GM12878 (cell line): ENCODE data around the gene ZMYND15. TPM values are rescaled to one million over a fixed set of nuclear protein-coding genes. Genes with fewer than 3 reads are reported as not detected.

ENCODE experiments used
- ATAC-seq: fragments of 200-7000 bp; cut with Tn5 transposase; 3 replicates; pipeline ENCODE4 v1.9.1; 2020; ENCODE audit warnings: mild to moderate bottlenecking, moderate library complexity
- BruUV-seq: library from RNA; stranded (reverse); fragments of 400-500 nt; replicated peaks from 2 replicates; lab custom pipeline; 2021; lab: Mats Ljungman, UMichigan
- CTCF ChIA-PET: fragments of 300-600 bp; sonication (Branson Sonifier 250); formaldehyde crosslinking; extraction: SDS; loops from one replicate; lab custom pipeline; 2021; ENCODE audit warnings: inconsistent platforms; lab: Yijun Ruan, JAX
- POLR2A ChIA-PET: fragments of 350-600 bp; formaldehyde crosslinking; extraction: SDS; loops from one replicate; lab custom pipeline; 2021; ENCODE audit warnings: inconsistent platforms; lab: Charles Lee
- RAD21 ChIA-PET: fragments of 300-600 bp; sonication (Branson Sonifier 250); formaldehyde crosslinking; loops from one replicate; lab custom pipeline; 2023; ENCODE audit warnings: antibody characterized with exemption; ENCODE audit not compliant: unreplicated experiment; lab: Charles Lee
- SMC1A ChIA-PET: fragments of 300-600 bp; sonication (Branson Sonifier 250); formaldehyde crosslinking; loops from one replicate; lab custom pipeline; 2023; ENCODE audit not compliant: unreplicated experiment, uncharacterized antibody; lab: Charles Lee
- DNase-seq: peaks from one replicate; pipeline ENCODE4 v3.0.0-alpha.2; 2011; ENCODE audit warnings: low read depth, low spot score
- FAIRE-seq: peaks from 3 replicates; lab custom pipeline; 2011; peaks lifted over from hg19 to GRCh38; lab: Jason Lieb, UNC
- H2AFZ ChIP-seq: 2 replicates; pipeline ENCODE4 v1.6.0; 2011; ENCODE audit warnings: low read depth, low read length, control low read depth; ENCODE audit not compliant: control insufficient read depth
- H3K27ac ChIP-seq: 2 replicates; pipeline ENCODE4 v1.5.1; 2011; ENCODE audit warnings: control low read depth; ENCODE audit not compliant: control insufficient read depth, insufficient read depth
- H3K27me3 ChIP-seq, 2 experiments: replicated peaks in 1 of 2; 2 replicates each; pipeline versions ENCODE4 v1.6.0 to v1.6.1; 2011; ENCODE audit warnings: low read length in 1 of 2; ENCODE audit not compliant: control insufficient read depth in 2 of 2, insufficient read depth in 2 of 2
- H3K36me3 ChIP-seq, 2 experiments: 2 replicates each; pipeline ENCODE4 v1.5.1; 2011; ENCODE audit warnings: low read length in 1 of 2; ENCODE audit not compliant: control insufficient read depth in 2 of 2, insufficient read depth in 2 of 2
- H3K4me1 ChIP-seq: 2 replicates; pipeline ENCODE4 v1.6.1; 2011; ENCODE audit warnings: mild to moderate bottlenecking, low read length, moderate library complexity, mixed read lengths; ENCODE audit not compliant: control insufficient read depth, insufficient read depth
- H3K4me2 ChIP-seq: 2 replicates; pipeline ENCODE4 v1.6.0; 2011; ENCODE audit warnings: control low read depth; ENCODE audit not compliant: control insufficient read depth, insufficient read depth
- H3K4me3 ChIP-seq: fragments of 200-600 bp; sonication (generic); 2 replicates; pipeline ENCODE4 v1.5.1; 2016
- H3K79me2 ChIP-seq: 2 replicates; pipeline ENCODE4 v1.6.0; 2011; ENCODE audit warnings: low read length; ENCODE audit not compliant: control insufficient read depth, insufficient read depth
- H3K9ac ChIP-seq: 2 replicates; pipeline ENCODE4 v1.8.0; 2011; ENCODE audit warnings: low read length, control low read depth, mixed read lengths; ENCODE audit not compliant: control insufficient read depth, insufficient read depth
- H3K9me3 ChIP-seq: replicated peaks from 3 replicates; pipeline ENCODE4 v1.5.1; 2011; ENCODE audit warnings: mild to moderate bottlenecking, low read length; ENCODE audit not compliant: control insufficient read depth, insufficient read depth
- H4K20me1 ChIP-seq: 2 replicates; pipeline ENCODE4 v1.6.0; 2011; ENCODE audit not compliant: control insufficient read depth, insufficient read depth
- ATF2 ChIP-seq: IDR thresholded peaks from 2 replicates; pipeline ENCODE4 v1.6.1; 2012; ENCODE audit warnings: low read length, inconsistent platforms
- CBX5 ChIP-seq: sonication (generic); IDR thresholded peaks from 2 replicates; pipeline ENCODE4 v1.6.1; 2016; ENCODE audit warnings: low read depth, moderate library complexity, mild to moderate bottlenecking, inconsistent platforms
- DPF2 ChIP-seq: fragments of 450-650 bp; IDR thresholded peaks from 2 replicates; pipeline ENCODE4 v1.6.1; 2017; ENCODE audit warnings: mild to moderate bottlenecking
- FOXM1 ChIP-seq: IDR thresholded peaks from 2 replicates; pipeline ENCODE4 v1.6.1; 2012; ENCODE audit warnings: low read depth, mild to moderate bottlenecking, inconsistent platforms, low read length, moderate library complexity
- IKZF2 ChIP-seq, 2 experiments: fragments of 450-650 bp; IDR thresholded peaks; 2 replicates each; pipeline ENCODE4 v1.6.1; 2017; ENCODE audit warnings: mild to moderate bottlenecking in 2 of 2, moderate library complexity in 2 of 2
- IRF3 ChIP-seq: fragments of 450-650 bp; IDR thresholded peaks from 2 replicates; pipeline ENCODE4 v1.6.1; 2014; ENCODE audit warnings: mild to moderate bottlenecking
- MEF2B ChIP-seq: fragments of 450-650 bp; IDR thresholded peaks from 2 replicates; pipeline ENCODE4 v1.6.1; 2018; ENCODE audit warnings: mild to moderate bottlenecking, moderate library complexity; ENCODE audit not compliant: partially characterized antibody, poor library complexity, severe bottlenecking
- NBN ChIP-seq: fragments of 450-650 bp; IDR thresholded peaks from 2 replicates; pipeline ENCODE4 v1.6.1; 2016
- RB1 ChIP-seq: fragments of 450-650 bp; formaldehyde crosslinking; IDR thresholded peaks from 2 replicates; pipeline ENCODE4 v1.6.1; 2017; ENCODE audit warnings: mild to moderate bottlenecking, borderline replicate concordance
- SMC3 ChIP-seq: IDR thresholded peaks from 2 replicates; pipeline ENCODE4 v1.6.1; 2011; ENCODE audit warnings: low read length, improper control_type of control experiment, borderline replicate concordance
- ZNF592 ChIP-seq: fragments of 450-650 bp; IDR thresholded peaks from 2 replicates; pipeline ENCODE4 v1.6.1; 2017; ENCODE audit warnings: mild to moderate bottlenecking, moderate library complexity
- ZNF622 ChIP-seq: fragments of 450-650 bp; IDR thresholded peaks from 2 replicates; pipeline ENCODE4 v1.6.1; 2017; ENCODE audit warnings: mild to moderate bottlenecking, inconsistent platforms
- WGBS: methylation state at CpG from one replicate; pipeline ENCODE4 v1.1.6; 2016; ENCODE audit warnings: low lambda C conversion rate; ENCODE audit not compliant: insufficient replicate concordance, insufficient coverage; ENCODE audit errors: missing lambda C conversion rate; 5-methylcytosine and 5-hydroxymethylcytosine counted together
- in situ Hi-C: fragments of 300-500 bp; cut with MboI; formaldehyde crosslinking; loops from 9 replicates; pipeline ENCODE4 v1.14.3; 2018; ENCODE audit warnings: mixed read lengths
- intact Hi-C: fragments of 100-400 bp; cut with micrococcal nuclease; formaldehyde crosslinking; loops from one replicate; pipeline ENCODE4 v1.14.2; 2022; ENCODE audit not compliant: unreplicated experiment
- polyA plus RNA-seq, 11 experiments: library from polyadenylated mRNA; depleted of rRNA in 4 of 11; unstranded in 6 of 11; stranded (reverse) in 5 of 11; fragments of >200 nt; fragmentation: Nextera tagmentation in 4 of 11; fragmentation: Illumina TruSeq in 1 of 11; extraction: Ambion mirVana in 4 of 11; extraction: Trizol in 1 of 11; gene quantifications; 1 replicate in 1 of 11; 2 replicates in 10 of 11; pipeline versions ENCODE4 v1.2.1 to v1.2.3, GENCODE V29; 2011 to 2016; ENCODE audit warnings: inconsistent platforms in 2 of 11, missing spikeins in 2 of 11, low read depth in 1 of 11
- total RNA-seq, 4 experiments: library from RNA; depleted of rRNA in 3 of 4; stranded (reverse); fragments of >200 nt in 3 of 4; fragmentation: Illumina TruSeq in 1 of 4; extraction: Trizol in 1 of 4; gene quantifications; 2 replicates each; pipeline versions ENCODE4 v1.2.1 to v1.2.3, GENCODE V29; 2013 to 2021
- TF ChIP-seq, protein P1 (sequence below), 3 experiments: IDR thresholded peaks in 2 of 3; conservative IDR thresholded peaks in 1 of 3; 2 replicates each; pipeline ENCODE4 v1.5.1; 2011; ENCODE audit warnings: low read depth in 3 of 3, low read length in 3 of 3, mild to moderate bottlenecking in 3 of 3, control low read depth in 2 of 3, moderate library complexity in 2 of 3, inconsistent platforms in 1 of 3, mixed read lengths in 1 of 3; ENCODE audit not compliant: control insufficient read depth in 2 of 3, insufficient read depth in 1 of 3; ENCODE audit errors: extremely low read depth in 1 of 3
- TF ChIP-seq, protein P2 (sequence below): fragments of 450-650 bp; IDR thresholded peaks from 2 replicates; pipeline ENCODE4 v1.6.1; 2017; ENCODE audit warnings: borderline replicate concordance

Gene ZMYND15
- total and polyA plus RNA-seq, 10 of the 15 experiments (the other 5 are each of a cell fraction or from before 2014, with no cell fraction given): 0.03 to 0.17 (median 0.06) TPM; not detected in 4

- no peak for TF ChIP-seq ZNF622
- no peak for TF ChIP-seq IKZF2 (IDR thresholded peaks at IDR 0.05)
- no peak for TF ChIP-seq DPF2
- no peak for TF ChIP-seq ATF2
Observed at GRCh38 chr17:4704991-4705390, 34.6 kb upstream of the ZMYND15 start (continued).

GRCh38 chr17:4706121-4706520 lies 33.5 kb upstream of the ZMYND15 start:
- POLR2A ChIA-PET: interaction anchor here (0.6 kb wide), 1 partner anchor 730 kb away, joined by 3 read pairs; no protein-coding TSS in a partner anchor
- TF ChIP-seq, protein P1, sequence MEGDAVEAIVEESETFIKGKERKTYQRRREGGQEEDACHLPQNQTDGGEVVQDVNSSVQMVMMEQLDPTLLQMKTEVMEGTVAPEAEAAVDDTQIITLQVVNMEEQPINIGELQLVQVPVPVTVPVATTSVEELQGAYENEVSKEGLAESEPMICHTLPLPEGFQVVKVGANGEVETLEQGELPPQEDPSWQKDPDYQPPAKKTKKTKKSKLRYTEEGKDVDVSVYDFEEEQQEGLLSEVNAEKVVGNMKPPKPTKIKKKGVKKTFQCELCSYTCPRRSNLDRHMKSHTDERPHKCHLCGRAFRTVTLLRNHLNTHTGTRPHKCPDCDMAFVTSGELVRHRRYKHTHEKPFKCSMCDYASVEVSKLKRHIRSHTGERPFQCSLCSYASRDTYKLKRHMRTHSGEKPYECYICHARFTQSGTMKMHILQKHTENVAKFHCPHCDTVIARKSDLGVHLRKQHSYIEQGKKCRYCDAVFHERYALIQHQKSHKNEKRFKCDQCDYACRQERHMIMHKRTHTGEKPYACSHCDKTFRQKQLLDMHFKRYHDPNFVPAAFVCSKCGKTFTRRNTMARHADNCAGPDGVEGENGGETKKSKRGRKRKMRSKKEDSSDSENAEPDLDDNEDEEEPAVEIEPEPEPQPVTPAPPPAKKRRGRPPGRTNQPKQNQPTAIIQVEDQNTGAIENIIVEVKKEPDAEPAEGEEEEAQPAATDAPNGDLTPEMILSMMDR (IDR thresholded peaks at IDR 0.05 in 2 of 3, conservative IDR thresholded peaks at IDR 0.05 in 1 of 3; ENCODE audit: control insufficient read depth in 2 of 3, extremely low read depth in 1 of 3, insufficient read depth in 1 of 3, low read depth in 3 of 3, low read length in 3 of 3): no peak
- TF ChIP-seq RB1 (no peak), CBX5 (no peak), MEF2B (no peak), FOXM1 (no peak), ZNF592 (no peak), IRF3 (no peak), NBN (no peak), SMC3 (no peak)
- TF ChIP-seq, protein P2, sequence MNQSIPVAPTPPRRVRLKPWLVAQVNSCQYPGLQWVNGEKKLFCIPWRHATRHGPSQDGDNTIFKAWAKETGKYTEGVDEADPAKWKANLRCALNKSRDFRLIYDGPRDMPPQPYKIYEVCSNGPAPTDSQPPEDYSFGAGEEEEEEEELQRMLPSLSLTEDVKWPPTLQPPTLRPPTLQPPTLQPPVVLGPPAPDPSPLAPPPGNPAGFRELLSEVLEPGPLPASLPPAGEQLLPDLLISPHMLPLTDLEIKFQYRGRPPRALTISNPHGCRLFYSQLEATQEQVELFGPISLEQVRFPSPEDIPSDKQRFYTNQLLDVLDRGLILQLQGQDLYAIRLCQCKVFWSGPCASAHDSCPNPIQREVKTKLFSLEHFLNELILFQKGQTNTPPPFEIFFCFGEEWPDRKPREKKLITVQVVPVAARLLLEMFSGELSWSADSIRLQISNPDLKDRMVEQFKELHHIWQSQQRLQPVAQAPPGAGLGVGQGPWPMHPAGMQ: no peak

More at GRCh38 chr17:4706121-4706520, 33.5 kb upstream of the ZMYND15 start:
- ChIA-PET CTCF (no interaction called here), RAD21 (no interaction called here), SMC1A (no interaction called here)
- Histone ChIP-seq H3K4me2 (no peak overlapping the region), H4K20me1 (no peaks in the 10 kb centered on the region), H3K79me2 (peaks cover 30% of the 10 kb centered on the region), H3K36me3 (no peaks in the 10 kb centered on the region), H3K27ac (no peak overlapping the region), H3K9me3 (no peaks in the 10 kb centered on the region; the same call in 2 of the 3 replicates), H3K4me1 (peaks cover 9% of the 10 kb centered on the region), H3K27me3 (no peaks in the 10 kb centered on the region), H3K9ac (no peak overlapping the region), H2AFZ (no peak overlapping the region), H3K4me3 (no peak overlapping the region)
- intact Hi-C loops (no loop called here), in situ Hi-C loops (no loop called here)
- DNase-seq (no peak), FAIRE-seq (no peak), ATAC-seq (no peak)
- 81% methylated on average over 7 of the region's 7 CpGs for WGBS
- BruUV-seq: no TSS peak
